Endothelial cell of umbilical vein (primary cell): ENCODE data around the gene RBL1.

Experiments used
- EZH2 ChIP-seq: IDR thresholded peaks from 2 replicates; pipeline ENCODE4 v1.6.1; 2012; ENCODE audit warnings: borderline replicate concordance, low read depth, mild to moderate bottlenecking, moderate library complexity, low read length, inconsistent platforms; ENCODE audit not compliant: severe bottlenecking
- GATA2 ChIP-seq: IDR thresholded peaks from 2 replicates; pipeline ENCODE4 v1.7.0; 2011; ENCODE audit warnings: low read depth, mild to moderate bottlenecking, moderate library complexity, mixed read lengths, low read length; ENCODE audit not compliant: insufficient read length, insufficient read depth
- MYC ChIP-seq: IDR thresholded peaks from one replicate; pipeline ENCODE4 v1.6.1; 2011; ENCODE audit warnings: mild to moderate bottlenecking, low read depth, low read length
- POLR2A ChIP-seq: IDR thresholded peaks from 2 replicates; pipeline ENCODE4 v1.6.1; 2012; ENCODE audit warnings: low read depth, mild to moderate bottlenecking, control low read depth, low read length
- POLR2AphosphoS5 ChIP-seq: IDR thresholded peaks from 2 replicates; pipeline ENCODE4 v1.6.1; 2012; ENCODE audit warnings: low read depth, mild to moderate bottlenecking, control low read depth, low read length, moderate library complexity; ENCODE audit not compliant: insufficient read depth
- TF ChIP-seq, protein P1 (sequence below), 2 donors: IDR thresholded peaks; 1 replicate in 1 of 2; 2 replicates in 1 of 2; pipeline ENCODE4 v1.5.1; 2011; ENCODE audit warnings: low read length in 2 of 2, mild to moderate bottlenecking in 2 of 2, moderate library complexity in 2 of 2, control low read depth in 1 of 2, inconsistent platforms in 1 of 2, low read depth in 1 of 2; ENCODE audit not compliant: insufficient read depth in 1 of 2; ENCODE audit errors: extremely low read depth in 1 of 2
- TF ChIP-seq, protein P2 (sequence below): IDR thresholded peaks from 2 replicates; pipeline ENCODE4 v1.6.1; 2011; ENCODE audit not compliant: insufficient read depth, insufficient read length

GRCh38 chr20:37111926-37112455 lies 16.2 kb upstream of the RBL1 start:
- TF ChIP-seq, protein P1, sequence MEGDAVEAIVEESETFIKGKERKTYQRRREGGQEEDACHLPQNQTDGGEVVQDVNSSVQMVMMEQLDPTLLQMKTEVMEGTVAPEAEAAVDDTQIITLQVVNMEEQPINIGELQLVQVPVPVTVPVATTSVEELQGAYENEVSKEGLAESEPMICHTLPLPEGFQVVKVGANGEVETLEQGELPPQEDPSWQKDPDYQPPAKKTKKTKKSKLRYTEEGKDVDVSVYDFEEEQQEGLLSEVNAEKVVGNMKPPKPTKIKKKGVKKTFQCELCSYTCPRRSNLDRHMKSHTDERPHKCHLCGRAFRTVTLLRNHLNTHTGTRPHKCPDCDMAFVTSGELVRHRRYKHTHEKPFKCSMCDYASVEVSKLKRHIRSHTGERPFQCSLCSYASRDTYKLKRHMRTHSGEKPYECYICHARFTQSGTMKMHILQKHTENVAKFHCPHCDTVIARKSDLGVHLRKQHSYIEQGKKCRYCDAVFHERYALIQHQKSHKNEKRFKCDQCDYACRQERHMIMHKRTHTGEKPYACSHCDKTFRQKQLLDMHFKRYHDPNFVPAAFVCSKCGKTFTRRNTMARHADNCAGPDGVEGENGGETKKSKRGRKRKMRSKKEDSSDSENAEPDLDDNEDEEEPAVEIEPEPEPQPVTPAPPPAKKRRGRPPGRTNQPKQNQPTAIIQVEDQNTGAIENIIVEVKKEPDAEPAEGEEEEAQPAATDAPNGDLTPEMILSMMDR (IDR thresholded peaks at IDR 0.05; ENCODE audit: extremely low read depth in 1 of 2, insufficient read depth in 1 of 2, low read depth in 1 of 2, low read length in 2 of 2): no peak
- TF ChIP-seq GATA2 (no peak), POLR2AphosphoS5 (no peak), EZH2 (no peak), POLR2A (no peak), MYC (no peak)
- TF ChIP-seq, protein P2, sequence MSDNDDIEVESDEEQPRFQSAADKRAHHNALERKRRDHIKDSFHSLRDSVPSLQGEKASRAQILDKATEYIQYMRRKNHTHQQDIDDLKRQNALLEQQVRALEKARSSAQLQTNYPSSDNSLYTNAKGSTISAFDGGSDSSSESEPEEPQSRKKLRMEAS: no peak
